Measurements from ENCODE around the gene PCSK7.
"Not testable (repeated sequence)": the region's sequence is repeated elsewhere in the genome, so short reads cannot be mapped to it uniquely, and the experiment has no call there.

The PCSK7 gene

GRCh38 chr11:117219001-117219400 lies 12.9 kb downstream of the PCSK7 start:
- TF ChIP-seq CTCF (conservative IDR thresholded peaks at IDR 0.05) (no peak), ZFX (IDR thresholded peaks at IDR 0.05) (no peak)
- H3K27ac ChIP-seq: no peak overlapping the region

- H3K27ac ChIP-seq: no peak overlapping the region
- TF ChIP-seq ZFX (IDR thresholded peaks at IDR 0.05): no peak
- no peak for TF ChIP-seq CTCF (conservative IDR thresholded peaks at IDR 0.05)
These were observed 13.5 kb downstream of the PCSK7 start for GRCh38 chr11:117218133-117218915.

- TF ChIP-seq CTCF (conservative IDR thresholded peaks at IDR 0.05) (no peak), ZFX (IDR thresholded peaks at IDR 0.05) (no peak)
- no peak overlapping the region for H3K27ac ChIP-seq
These were observed 14.5 kb downstream of the PCSK7 start for GRCh38 chr11:117217141-117218084.

GRCh38 chr11:117214404-117215110 lies 17.3 kb downstream of the PCSK7 start:
- TF ChIP-seq CTCF (conservative IDR thresholded peaks at IDR 0.05): no peak
- no peak for TF ChIP-seq ZFX (IDR thresholded peaks at IDR 0.05)
- no peak overlapping the region for H3K27ac ChIP-seq

GRCh38 chr11:117212697-117213355 lies 19.0 kb downstream of the PCSK7 start:
- TF ChIP-seq CTCF (conservative IDR thresholded peaks at IDR 0.05) (no peak), ZFX (IDR thresholded peaks at IDR 0.05) (no peak)
- no peak overlapping the region for H3K27ac ChIP-seq

- TF ChIP-seq ZFX (IDR thresholded peaks at IDR 0.05): no peak
- TF ChIP-seq CTCF (conservative IDR thresholded peaks at IDR 0.05): no peak
- H3K27ac ChIP-seq: no peak overlapping the region
These were observed 21.3 kb downstream of the PCSK7 start for GRCh38 chr11:117210620-117211019.

GRCh38 chr11:117209351-117210125 lies 22.3 kb downstream of the PCSK7 start:
- not testable (repeated sequence) for H3K27ac ChIP-seq

GRCh38 chr11:117208710-117209109 lies 23.2 kb downstream of the PCSK7 start:
- not testable (repeated sequence) for H3K27ac ChIP-seq

- H3K27ac ChIP-seq: not testable (repeated sequence)
These were observed 24.4 kb downstream of the PCSK7 start for GRCh38 chr11:117207481-117207880.

GRCh38 chr11:117206859-117207258 lies 25.0 kb downstream of the PCSK7 start:
- not testable (repeated sequence) for H3K27ac ChIP-seq

GRCh38 chr11:117206111-117206510 lies 25.8 kb downstream of the PCSK7 start:
- H3K27ac ChIP-seq: not testable (repeated sequence)
